HepG2 (cell line): ENCODE measurements around the gene ALB. TPM values are rescaled to one million over a fixed set of nuclear protein-coding genes. Genes with fewer than 3 reads are reported as not detected.

Experiments used
- ARNT2 ChIP-seq: sonication (generic); formaldehyde crosslinking; IDR thresholded peaks from 2 replicates; pipeline ENCODE4 v1.8.0; 2022; ENCODE audit warnings: mild to moderate bottlenecking, low read depth, missing genetic modification reagents, moderate library complexity
- CCDC6 ChIP-seq: sonication (generic); formaldehyde crosslinking; IDR thresholded peaks from 2 replicates; pipeline ENCODE4 v1.8.1; 2022; ENCODE audit warnings: mild to moderate bottlenecking, missing genetic modification reagents, moderate library complexity
- KLF12 ChIP-seq: sonication (generic); formaldehyde crosslinking; IDR thresholded peaks from 2 replicates; pipeline ENCODE4 v1.4.0; 2020; ENCODE audit warnings: missing genetic modification reagents, borderline replicate concordance
- NFYB ChIP-seq: sonication (generic); formaldehyde crosslinking; IDR thresholded peaks from 2 replicates; pipeline ENCODE4 v1.4.0; 2020; ENCODE audit warnings: missing genetic modification reagents
- RFXANK ChIP-seq: IDR thresholded peaks from 2 replicates; pipeline ENCODE4 v1.6.1; 2016
- SAFB2 ChIP-seq: sonication (generic); formaldehyde crosslinking; IDR thresholded peaks from 2 replicates; pipeline ENCODE4 v1.5.1; 2020; ENCODE audit warnings: missing genetic modification reagents, low read depth, mild to moderate bottlenecking, borderline replicate concordance
- SATB2 ChIP-seq: sonication (generic); formaldehyde crosslinking; IDR thresholded peaks from 2 replicates; pipeline ENCODE4 v1.5.0; 2020; ENCODE audit warnings: missing genetic modification reagents
- SRY ChIP-seq: sonication (generic); formaldehyde crosslinking; IDR thresholded peaks from 2 replicates; pipeline ENCODE4 v1.8.0; 2022; ENCODE audit warnings: mild to moderate bottlenecking, missing genetic modification reagents
- SYNCRIP ChIP-seq: fragments of 200-400 bp; formaldehyde crosslinking; IDR thresholded peaks from 2 replicates; pipeline ENCODE4 v1.6.1; 2018; ENCODE audit warnings: mild to moderate bottlenecking, low read depth, low read length; ENCODE audit not compliant: insufficient read depth
- TARDBP ChIP-seq: sonication (generic); formaldehyde crosslinking; IDR thresholded peaks from 2 replicates; pipeline ENCODE4 v1.8.0; 2022; ENCODE audit warnings: mild to moderate bottlenecking, missing genetic modification reagents
- ZFP62 ChIP-seq: sonication (generic); formaldehyde crosslinking; IDR thresholded peaks from 2 replicates; pipeline ENCODE4 v1.4.0; 2020; ENCODE audit warnings: missing genetic modification reagents
- ZNF224 ChIP-seq: sonication (generic); formaldehyde crosslinking; IDR thresholded peaks from 2 replicates; pipeline ENCODE4 v1.5.0; 2020; ENCODE audit warnings: mild to moderate bottlenecking, missing genetic modification reagents
- polyA plus RNA-seq, 8 experiments: library from polyadenylated mRNA; depleted of rRNA in 3 of 8; stranded (reverse) in 7 of 8; unstranded in 1 of 8; fragments of >200 nt; fragmentation: Illumina TruSeq in 4 of 8; extraction: Trizol in 4 of 8; gene quantifications; 2 replicates each; pipeline versions ENCODE4 v1.2.1 to v1.2.3, GENCODE V29; 2011 to 2016; ENCODE audit warnings: low read depth in 4 of 8, missing spikeins in 1 of 8, mixed read lengths in 1 of 8; ENCODE audit not compliant: insufficient read depth in 1 of 8
- total RNA-seq, 5 experiments: library from RNA; depleted of rRNA; stranded (reverse); fragments of >200 nt; fragmentation: Illumina TruSeq; extraction: Trizol; gene quantifications; 2 replicates each; pipeline ENCODE4 v1.2.3, GENCODE V29; 2016; ENCODE audit warnings: low read depth in 1 of 5
- TF ChIP-seq, protein P1 (sequence below): sonication (generic); formaldehyde crosslinking; IDR thresholded peaks from 2 replicates; pipeline ENCODE4 v1.8.1; 2023; ENCODE audit warnings: mild to moderate bottlenecking, missing genetic modification reagents
- TF ChIP-seq, protein P2 (sequence below): sonication (generic); formaldehyde crosslinking; IDR thresholded peaks from 2 replicates; pipeline ENCODE4 v1.4.0; 2020; ENCODE audit warnings: missing genetic modification reagents
- TF ChIP-seq, protein P3 (sequence below), 2 experiments: fragments of 450-650 bp in 1 of 2; sonication (generic) in 1 of 2; formaldehyde crosslinking in 1 of 2; IDR thresholded peaks; 2 replicates each; pipeline versions ENCODE4 v1.6.1 to v1.8.0; 2016 to 2022; ENCODE audit warnings: antibody characterized with exemption in 1 of 2, mild to moderate bottlenecking in 1 of 2, missing genetic modification reagents in 1 of 2
- TF ChIP-seq, protein P4 (sequence below): sonication (generic); formaldehyde crosslinking; IDR thresholded peaks from 2 replicates; pipeline ENCODE4 v1.5.0; 2020; ENCODE audit warnings: mild to moderate bottlenecking, missing genetic modification reagents

The ALB gene
- total and polyA plus RNA-seq, 2 of the 13 experiments (the other 11 are each of a cell fraction or from before 2014, with no cell fraction given) = 22,259 to 22,625 TPM

DNA sequence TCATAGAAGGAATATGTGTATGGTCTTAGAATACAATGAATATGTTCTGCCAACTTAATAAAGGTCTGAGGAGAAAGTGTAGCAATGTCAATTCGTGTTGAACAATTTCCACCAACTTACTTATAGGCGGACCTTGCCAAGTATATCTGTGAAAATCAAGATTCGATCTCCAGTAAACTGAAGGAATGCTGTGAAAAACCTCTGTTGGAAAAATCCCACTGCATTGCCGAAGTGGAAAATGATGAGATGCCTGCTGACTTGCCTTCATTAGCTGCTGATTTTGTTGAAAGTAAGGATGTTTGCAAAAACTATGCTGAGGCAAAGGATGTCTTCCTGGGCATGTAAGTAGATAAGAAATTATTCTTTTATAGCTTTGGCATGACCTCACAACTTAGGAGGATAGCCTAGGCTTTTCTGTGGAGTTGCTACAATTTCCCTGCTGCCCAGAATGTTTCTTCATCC, 9.2 kb downstream of the ALB start (continued):
- TF ChIP-seq, protein P1, sequence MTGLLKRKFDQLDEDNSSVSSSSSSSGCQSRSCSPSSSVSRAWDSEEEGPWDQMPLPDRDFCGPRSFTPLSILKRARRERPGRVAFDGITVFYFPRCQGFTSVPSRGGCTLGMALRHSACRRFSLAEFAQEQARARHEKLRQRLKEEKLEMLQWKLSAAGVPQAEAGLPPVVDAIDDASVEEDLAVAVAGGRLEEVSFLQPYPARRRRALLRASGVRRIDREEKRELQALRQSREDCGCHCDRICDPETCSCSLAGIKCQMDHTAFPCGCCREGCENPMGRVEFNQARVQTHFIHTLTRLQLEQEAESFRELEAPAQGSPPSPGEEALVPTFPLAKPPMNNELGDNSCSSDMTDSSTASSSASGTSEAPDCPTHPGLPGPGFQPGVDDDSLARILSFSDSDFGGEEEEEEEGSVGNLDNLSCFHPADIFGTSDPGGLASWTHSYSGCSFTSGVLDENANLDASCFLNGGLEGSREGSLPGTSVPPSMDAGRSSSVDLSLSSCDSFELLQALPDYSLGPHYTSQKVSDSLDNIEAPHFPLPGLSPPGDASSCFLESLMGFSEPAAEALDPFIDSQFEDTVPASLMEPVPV (CRISPR knock-in tag) = no peak
- TF ChIP-seq CCDC6 = no peak
- TF ChIP-seq, protein P2, sequence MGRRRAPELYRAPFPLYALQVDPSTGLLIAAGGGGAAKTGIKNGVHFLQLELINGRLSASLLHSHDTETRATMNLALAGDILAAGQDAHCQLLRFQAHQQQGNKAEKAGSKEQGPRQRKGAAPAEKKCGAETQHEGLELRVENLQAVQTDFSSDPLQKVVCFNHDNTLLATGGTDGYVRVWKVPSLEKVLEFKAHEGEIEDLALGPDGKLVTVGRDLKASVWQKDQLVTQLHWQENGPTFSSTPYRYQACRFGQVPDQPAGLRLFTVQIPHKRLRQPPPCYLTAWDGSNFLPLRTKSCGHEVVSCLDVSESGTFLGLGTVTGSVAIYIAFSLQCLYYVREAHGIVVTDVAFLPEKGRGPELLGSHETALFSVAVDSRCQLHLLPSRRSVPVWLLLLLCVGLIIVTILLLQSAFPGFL (CRISPR knock-in tag) = no peak
- no peak for TF ChIP-seq TARDBP (CRISPR knock-in tag)
- peak; percentile 88; the same call in 1 of the 2 replicates for TF ChIP-seq SATB2
- TF ChIP-seq ZFP62 = no peak
- no peak for TF ChIP-seq SYNCRIP
- TF ChIP-seq SAFB2 = no peak
- TF ChIP-seq NFYB (CRISPR knock-in tag) = no peak
- no peak for TF ChIP-seq ZNF224 (CRISPR knock-in tag)
- no peak for TF ChIP-seq ARNT2 (CRISPR knock-in tag)
- TF ChIP-seq, protein P3, sequence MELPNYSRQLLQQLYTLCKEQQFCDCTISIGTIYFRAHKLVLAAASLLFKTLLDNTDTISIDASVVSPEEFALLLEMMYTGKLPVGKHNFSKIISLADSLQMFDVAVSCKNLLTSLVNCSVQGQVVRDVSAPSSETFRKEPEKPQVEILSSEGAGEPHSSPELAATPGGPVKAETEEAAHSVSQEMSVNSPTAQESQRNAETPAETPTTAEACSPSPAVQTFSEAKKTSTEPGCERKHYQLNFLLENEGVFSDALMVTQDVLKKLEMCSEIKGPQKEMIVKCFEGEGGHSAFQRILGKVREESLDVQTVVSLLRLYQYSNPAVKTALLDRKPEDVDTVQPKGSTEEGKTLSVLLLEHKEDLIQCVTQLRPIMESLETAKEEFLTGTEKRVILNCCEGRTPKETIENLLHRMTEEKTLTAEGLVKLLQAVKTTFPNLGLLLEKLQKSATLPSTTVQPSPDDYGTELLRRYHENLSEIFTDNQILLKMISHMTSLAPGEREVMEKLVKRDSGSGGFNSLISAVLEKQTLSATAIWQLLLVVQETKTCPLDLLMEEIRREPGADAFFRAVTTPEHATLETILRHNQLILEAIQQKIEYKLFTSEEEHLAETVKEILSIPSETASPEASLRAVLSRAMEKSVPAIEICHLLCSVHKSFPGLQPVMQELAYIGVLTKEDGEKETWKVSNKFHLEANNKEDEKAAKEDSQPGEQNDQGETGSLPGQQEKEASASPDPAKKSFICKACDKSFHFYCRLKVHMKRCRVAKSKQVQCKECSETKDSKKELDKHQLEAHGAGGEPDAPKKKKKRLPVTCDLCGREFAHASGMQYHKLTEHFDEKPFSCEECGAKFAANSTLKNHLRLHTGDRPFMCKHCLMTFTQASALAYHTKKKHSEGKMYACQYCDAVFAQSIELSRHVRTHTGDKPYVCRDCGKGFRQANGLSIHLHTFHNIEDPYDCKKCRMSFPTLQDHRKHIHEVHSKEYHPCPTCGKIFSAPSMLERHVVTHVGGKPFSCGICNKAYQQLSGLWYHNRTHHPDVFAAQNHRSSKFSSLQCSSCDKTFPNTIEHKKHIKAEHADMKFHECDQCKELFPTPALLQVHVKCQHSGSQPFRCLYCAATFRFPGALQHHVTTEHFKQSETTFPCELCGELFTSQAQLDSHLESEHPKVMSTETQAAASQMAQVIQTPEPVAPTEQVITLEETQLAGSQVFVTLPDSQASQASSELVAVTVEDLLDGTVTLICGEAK (IDR thresholded peaks at IDR 0.05) = no peak
- TF ChIP-seq, protein P3 (CRISPR knock-in tag; IDR thresholded peaks at IDR 0.05) = no peak
- no peak for TF ChIP-seq SRY (CRISPR knock-in tag)
- TF ChIP-seq, protein P4, sequence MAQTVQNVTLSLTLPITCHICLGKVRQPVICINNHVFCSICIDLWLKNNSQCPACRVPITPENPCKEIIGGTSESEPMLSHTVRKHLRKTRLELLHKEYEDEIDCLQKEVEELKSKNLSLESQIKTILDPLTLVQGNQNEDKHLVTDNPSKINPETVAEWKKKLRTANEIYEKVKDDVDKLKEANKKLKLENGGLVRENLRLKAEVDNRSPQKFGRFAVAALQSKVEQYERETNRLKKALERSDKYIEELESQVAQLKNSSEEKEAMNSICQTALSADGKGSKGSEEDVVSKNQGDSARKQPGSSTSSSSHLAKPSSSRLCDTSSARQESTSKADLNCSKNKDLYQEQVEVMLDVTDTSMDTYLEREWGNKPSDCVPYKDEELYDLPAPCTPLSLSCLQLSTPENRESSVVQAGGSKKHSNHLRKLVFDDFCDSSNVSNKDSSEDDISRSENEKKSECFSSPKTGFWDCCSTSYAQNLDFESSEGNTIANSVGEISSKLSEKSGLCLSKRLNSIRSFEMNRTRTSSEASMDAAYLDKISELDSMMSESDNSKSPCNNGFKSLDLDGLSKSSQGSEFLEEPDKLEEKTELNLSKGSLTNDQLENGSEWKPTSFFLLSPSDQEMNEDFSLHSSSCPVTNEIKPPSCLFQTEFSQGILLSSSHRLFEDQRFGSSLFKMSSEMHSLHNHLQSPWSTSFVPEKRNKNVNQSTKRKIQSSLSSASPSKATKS (CRISPR knock-in tag) = 0 out of 2 replicates have a peak, but pooled peaks have one; percentile 1
- no peak for TF ChIP-seq KLF12
- TF ChIP-seq RFXANK (CRISPR knock-in tag) = no peak
